WTC11 (cell line): ENCODE data around the gene ANKRD66.

Experiments
- JUN ChIP-seq: sonication (generic); formaldehyde crosslinking; IDR thresholded peaks from 2 replicates; pipeline ENCODE4 v1.8.0; 2023; ENCODE audit warnings: mild to moderate bottlenecking, missing genetic modification reagents
- NR3C1 ChIP-seq: sonication (generic); formaldehyde crosslinking; conservative IDR thresholded peaks from 2 replicates; pipeline ENCODE4 v1.8.1; 2023; ENCODE audit warnings: low read depth, mild to moderate bottlenecking, missing genetic modification reagents
- SMAD4 ChIP-seq: sonication (generic); formaldehyde crosslinking; IDR thresholded peaks from 2 replicates; pipeline ENCODE4 v1.8.0; 2022; ENCODE audit warnings: mild to moderate bottlenecking, missing genetic modification reagents
- TCF7 ChIP-seq: sonication (generic); formaldehyde crosslinking; IDR thresholded peaks from 2 replicates; pipeline ENCODE4 v1.8.0; 2022; ENCODE audit warnings: mild to moderate bottlenecking, low read depth, missing genetic modification reagents, moderate library complexity
- TEAD1 ChIP-seq: sonication (generic); formaldehyde crosslinking; IDR thresholded peaks from 2 replicates; pipeline ENCODE4 v1.8.0; 2022; ENCODE audit warnings: mild to moderate bottlenecking, missing genetic modification reagents
- ZNF138 ChIP-seq: sonication (generic); formaldehyde crosslinking; conservative IDR thresholded peaks from 2 replicates; pipeline ENCODE4 v1.8.1; 2022; ENCODE audit warnings: mild to moderate bottlenecking, moderate library complexity, missing genetic modification reagents
- TF ChIP-seq, protein P1 (sequence below): sonication (generic); formaldehyde crosslinking; IDR thresholded peaks from 2 replicates; pipeline ENCODE4 v1.8.0; 2022; ENCODE audit warnings: mild to moderate bottlenecking, missing genetic modification reagents
- TF ChIP-seq, protein P2 (sequence below): sonication (generic); formaldehyde crosslinking; IDR thresholded peaks from 2 replicates; pipeline ENCODE4 v1.8.1; 2023; ENCODE audit warnings: mild to moderate bottlenecking, missing genetic modification reagents
- TF ChIP-seq, protein P3 (sequence below): fragments of 200-600 bp; IDR thresholded peaks from 2 replicates; pipeline ENCODE4 v1.8.0; 2022; ENCODE audit warnings: antibody characterized with exemption
- TF ChIP-seq, protein P4 (sequence below): sonication (generic); formaldehyde crosslinking; conservative IDR thresholded peaks from 2 replicates; pipeline ENCODE4 v1.8.1; 2023; ENCODE audit warnings: mild to moderate bottlenecking, low read depth, missing genetic modification reagents, moderate library complexity
- TF ChIP-seq, protein P5 (sequence below): sonication (generic); formaldehyde crosslinking; IDR thresholded peaks from 2 replicates; pipeline ENCODE4 v1.8.1; 2023; ENCODE audit warnings: mild to moderate bottlenecking, missing genetic modification reagents, borderline replicate concordance
- TF ChIP-seq, protein P6 (sequence below): sonication (generic); formaldehyde crosslinking; IDR thresholded peaks from 2 replicates; pipeline ENCODE4 v1.8.1; 2023; ENCODE audit warnings: mild to moderate bottlenecking, moderate library complexity, missing genetic modification reagents

DNA sequence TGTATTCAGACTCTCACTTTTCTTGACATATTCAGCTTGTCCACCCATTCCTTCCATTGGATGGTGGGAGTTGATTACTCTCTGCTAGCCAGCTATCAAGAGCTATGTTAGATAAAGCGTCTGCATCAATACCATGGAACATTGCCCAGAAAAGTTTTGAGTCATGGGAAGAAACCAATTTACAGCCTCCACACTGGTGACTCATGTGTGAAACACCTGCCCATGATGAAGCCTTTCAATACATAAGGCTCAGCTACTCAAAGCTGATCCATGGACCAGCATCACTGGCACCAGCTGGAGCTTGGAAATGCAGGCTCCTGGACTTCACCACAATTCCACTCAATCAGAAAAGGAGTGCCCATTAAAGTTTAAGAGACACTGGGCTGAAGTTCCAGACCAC is 27.6 kb upstream of the ANKRD66 start:
- TF ChIP-seq, protein P1, sequence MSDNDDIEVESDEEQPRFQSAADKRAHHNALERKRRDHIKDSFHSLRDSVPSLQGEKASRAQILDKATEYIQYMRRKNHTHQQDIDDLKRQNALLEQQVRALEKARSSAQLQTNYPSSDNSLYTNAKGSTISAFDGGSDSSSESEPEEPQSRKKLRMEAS (CRISPR knock-in tag) = no peak
- TF ChIP-seq, protein P2, sequence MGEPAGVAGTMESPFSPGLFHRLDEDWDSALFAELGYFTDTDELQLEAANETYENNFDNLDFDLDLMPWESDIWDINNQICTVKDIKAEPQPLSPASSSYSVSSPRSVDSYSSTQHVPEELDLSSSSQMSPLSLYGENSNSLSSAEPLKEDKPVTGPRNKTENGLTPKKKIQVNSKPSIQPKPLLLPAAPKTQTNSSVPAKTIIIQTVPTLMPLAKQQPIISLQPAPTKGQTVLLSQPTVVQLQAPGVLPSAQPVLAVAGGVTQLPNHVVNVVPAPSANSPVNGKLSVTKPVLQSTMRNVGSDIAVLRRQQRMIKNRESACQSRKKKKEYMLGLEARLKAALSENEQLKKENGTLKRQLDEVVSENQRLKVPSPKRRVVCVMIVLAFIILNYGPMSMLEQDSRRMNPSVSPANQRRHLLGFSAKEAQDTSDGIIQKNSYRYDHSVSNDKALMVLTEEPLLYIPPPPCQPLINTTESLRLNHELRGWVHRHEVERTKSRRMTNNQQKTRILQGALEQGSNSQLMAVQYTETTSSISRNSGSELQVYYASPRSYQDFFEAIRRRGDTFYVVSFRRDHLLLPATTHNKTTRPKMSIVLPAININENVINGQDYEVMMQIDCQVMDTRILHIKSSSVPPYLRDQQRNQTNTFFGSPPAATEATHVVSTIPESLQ (CRISPR knock-in tag) = no peak
- TF ChIP-seq, protein P3, sequence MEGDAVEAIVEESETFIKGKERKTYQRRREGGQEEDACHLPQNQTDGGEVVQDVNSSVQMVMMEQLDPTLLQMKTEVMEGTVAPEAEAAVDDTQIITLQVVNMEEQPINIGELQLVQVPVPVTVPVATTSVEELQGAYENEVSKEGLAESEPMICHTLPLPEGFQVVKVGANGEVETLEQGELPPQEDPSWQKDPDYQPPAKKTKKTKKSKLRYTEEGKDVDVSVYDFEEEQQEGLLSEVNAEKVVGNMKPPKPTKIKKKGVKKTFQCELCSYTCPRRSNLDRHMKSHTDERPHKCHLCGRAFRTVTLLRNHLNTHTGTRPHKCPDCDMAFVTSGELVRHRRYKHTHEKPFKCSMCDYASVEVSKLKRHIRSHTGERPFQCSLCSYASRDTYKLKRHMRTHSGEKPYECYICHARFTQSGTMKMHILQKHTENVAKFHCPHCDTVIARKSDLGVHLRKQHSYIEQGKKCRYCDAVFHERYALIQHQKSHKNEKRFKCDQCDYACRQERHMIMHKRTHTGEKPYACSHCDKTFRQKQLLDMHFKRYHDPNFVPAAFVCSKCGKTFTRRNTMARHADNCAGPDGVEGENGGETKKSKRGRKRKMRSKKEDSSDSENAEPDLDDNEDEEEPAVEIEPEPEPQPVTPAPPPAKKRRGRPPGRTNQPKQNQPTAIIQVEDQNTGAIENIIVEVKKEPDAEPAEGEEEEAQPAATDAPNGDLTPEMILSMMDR = no peak
- TF ChIP-seq TCF7 (CRISPR knock-in tag) = no peak
- TF ChIP-seq ZNF138 (CRISPR knock-in tag) = no peak
- TF ChIP-seq, protein P4, sequence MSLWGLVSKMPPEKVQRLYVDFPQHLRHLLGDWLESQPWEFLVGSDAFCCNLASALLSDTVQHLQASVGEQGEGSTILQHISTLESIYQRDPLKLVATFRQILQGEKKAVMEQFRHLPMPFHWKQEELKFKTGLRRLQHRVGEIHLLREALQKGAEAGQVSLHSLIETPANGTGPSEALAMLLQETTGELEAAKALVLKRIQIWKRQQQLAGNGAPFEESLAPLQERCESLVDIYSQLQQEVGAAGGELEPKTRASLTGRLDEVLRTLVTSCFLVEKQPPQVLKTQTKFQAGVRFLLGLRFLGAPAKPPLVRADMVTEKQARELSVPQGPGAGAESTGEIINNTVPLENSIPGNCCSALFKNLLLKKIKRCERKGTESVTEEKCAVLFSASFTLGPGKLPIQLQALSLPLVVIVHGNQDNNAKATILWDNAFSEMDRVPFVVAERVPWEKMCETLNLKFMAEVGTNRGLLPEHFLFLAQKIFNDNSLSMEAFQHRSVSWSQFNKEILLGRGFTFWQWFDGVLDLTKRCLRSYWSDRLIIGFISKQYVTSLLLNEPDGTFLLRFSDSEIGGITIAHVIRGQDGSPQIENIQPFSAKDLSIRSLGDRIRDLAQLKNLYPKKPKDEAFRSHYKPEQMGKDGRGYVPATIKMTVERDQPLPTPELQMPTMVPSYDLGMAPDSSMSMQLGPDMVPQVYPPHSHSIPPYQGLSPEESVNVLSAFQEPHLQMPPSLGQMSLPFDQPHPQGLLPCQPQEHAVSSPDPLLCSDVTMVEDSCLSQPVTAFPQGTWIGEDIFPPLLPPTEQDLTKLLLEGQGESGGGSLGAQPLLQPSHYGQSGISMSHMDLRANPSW (CRISPR knock-in tag) = no peak
- no peak for TF ChIP-seq TEAD1
- no peak for TF ChIP-seq SMAD4 (CRISPR knock-in tag)
- TF ChIP-seq, protein P5, sequence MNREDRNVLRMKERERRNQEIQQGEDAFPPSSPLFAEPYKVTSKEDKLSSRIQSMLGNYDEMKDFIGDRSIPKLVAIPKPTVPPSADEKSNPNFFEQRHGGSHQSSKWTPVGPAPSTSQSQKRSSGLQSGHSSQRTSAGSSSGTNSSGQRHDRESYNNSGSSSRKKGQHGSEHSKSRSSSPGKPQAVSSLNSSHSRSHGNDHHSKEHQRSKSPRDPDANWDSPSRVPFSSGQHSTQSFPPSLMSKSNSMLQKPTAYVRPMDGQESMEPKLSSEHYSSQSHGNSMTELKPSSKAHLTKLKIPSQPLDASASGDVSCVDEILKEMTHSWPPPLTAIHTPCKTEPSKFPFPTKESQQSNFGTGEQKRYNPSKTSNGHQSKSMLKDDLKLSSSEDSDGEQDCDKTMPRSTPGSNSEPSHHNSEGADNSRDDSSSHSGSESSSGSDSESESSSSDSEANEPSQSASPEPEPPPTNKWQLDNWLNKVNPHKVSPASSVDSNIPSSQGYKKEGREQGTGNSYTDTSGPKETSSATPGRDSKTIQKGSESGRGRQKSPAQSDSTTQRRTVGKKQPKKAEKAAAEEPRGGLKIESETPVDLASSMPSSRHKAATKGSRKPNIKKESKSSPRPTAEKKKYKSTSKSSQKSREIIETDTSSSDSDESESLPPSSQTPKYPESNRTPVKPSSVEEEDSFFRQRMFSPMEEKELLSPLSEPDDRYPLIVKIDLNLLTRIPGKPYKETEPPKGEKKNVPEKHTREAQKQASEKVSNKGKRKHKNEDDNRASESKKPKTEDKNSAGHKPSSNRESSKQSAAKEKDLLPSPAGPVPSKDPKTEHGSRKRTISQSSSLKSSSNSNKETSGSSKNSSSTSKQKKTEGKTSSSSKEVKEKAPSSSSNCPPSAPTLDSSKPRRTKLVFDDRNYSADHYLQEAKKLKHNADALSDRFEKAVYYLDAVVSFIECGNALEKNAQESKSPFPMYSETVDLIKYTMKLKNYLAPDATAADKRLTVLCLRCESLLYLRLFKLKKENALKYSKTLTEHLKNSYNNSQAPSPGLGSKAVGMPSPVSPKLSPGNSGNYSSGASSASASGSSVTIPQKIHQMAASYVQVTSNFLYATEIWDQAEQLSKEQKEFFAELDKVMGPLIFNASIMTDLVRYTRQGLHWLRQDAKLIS (CRISPR knock-in tag) = no peak
- TF ChIP-seq, protein P6, sequence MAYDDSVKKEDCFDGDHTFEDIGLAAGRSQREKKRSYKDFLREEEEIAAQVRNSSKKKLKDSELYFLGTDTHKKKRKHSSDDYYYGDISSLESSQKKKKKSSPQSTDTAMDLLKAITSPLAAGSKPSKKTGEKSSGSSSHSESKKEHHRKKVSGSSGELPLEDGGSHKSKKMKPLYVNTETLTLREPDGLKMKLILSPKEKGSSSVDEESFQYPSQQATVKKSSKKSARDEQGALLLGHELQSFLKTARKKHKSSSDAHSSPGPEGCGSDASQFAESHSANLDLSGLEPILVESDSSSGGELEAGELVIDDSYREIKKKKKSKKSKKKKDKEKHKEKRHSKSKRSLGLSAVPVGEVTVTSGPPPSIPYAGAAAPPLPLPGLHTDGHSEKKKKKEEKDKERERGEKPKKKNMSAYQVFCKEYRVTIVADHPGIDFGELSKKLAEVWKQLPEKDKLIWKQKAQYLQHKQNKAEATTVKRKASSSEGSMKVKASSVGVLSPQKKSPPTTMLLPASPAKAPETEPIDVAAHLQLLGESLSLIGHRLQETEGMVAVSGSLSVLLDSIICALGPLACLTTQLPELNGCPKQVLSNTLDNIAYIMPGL = no peak
- TF ChIP-seq JUN = no peak
- TF ChIP-seq NR3C1 (CRISPR knock-in tag) = no peak
